Skeletal muscle satellite cell (primary cell): ENCODE data around the gene KLC1. TPM values are rescaled to one million over a fixed set of nuclear protein-coding genes. Genes with fewer than 3 reads are reported as not detected.

Experiments used
- H3K27me3 ChIP-seq: 2 replicates; pipeline ENCODE4 v1.7.0; 2013; ENCODE audit warnings: low read length; ENCODE audit not compliant: control insufficient read depth, insufficient read depth
- H3K36me3 ChIP-seq: 2 replicates; pipeline ENCODE4 v1.7.0; 2013; ENCODE audit warnings: mild to moderate bottlenecking, control low read depth, low read length; ENCODE audit not compliant: insufficient read depth
- H3K4me1 ChIP-seq: 2 replicates; pipeline ENCODE4 v1.7.0; 2013; ENCODE audit warnings: low read length; ENCODE audit not compliant: control insufficient read depth, insufficient read depth
- H3K4me2 ChIP-seq: 2 replicates; pipeline ENCODE4 v1.7.0; 2013; ENCODE audit warnings: mild to moderate bottlenecking, low read length
- H3K4me3 ChIP-seq: 2 replicates; pipeline ENCODE4 v1.7.0; 2013; ENCODE audit warnings: low read length
- H3K9ac ChIP-seq: 2 replicates; pipeline ENCODE4 v1.7.0; 2013; ENCODE audit warnings: mild to moderate bottlenecking, low read depth, low read length, moderate library complexity
- H3K9me3 ChIP-seq: replicated peaks from 2 replicates; pipeline ENCODE4 v1.7.0; 2013; ENCODE audit warnings: mild to moderate bottlenecking, control low read depth, low read length
- small RNA-seq: library from RNA; depleted of rRNA; stranded (forward); fragments of <200 nt; gene quantifications from one replicate; pipeline ENCODE3, GENCODE V24; 2012

KLC1 gene

GRCh38 chr14:103744621-103745395, 115.8 kb downstream of the KLC1 start:
- no peak overlapping the region for H3K9ac ChIP-seq
- H3K4me3 ChIP-seq = no peak overlapping the region
- H3K36me3 ChIP-seq = no peaks in the 10 kb centered on the region
- peaks cover 9% of the 10 kb centered on the region for H3K4me1 ChIP-seq
- no peaks in the 10 kb centered on the region for H3K9me3 ChIP-seq
- H3K27me3 ChIP-seq = no peaks in the 10 kb centered on the region
- no peak overlapping the region for H3K4me2 ChIP-seq

DNA sequence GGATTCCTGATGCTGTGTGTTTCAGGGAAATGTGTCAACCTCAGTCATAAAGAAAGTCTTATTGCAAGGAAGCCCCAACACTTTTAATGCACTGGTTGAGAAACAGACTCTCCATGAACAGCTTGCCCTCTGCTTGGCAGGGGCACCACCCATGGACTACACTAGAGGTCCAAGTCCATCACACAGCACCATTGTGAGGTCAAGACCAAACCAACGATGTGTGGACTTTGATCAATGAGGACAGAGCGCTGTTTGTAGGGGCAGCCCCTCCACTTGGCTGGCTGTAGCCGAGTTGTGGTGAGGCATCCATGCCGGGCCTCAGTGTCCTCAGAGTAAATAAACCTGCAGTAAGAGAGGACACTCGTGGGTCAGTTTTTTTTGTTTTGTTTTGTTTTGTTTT, 116.4 kb downstream of the KLC1 start:
- Histone ChIP-seq H3K4me1 (peaks cover 9% of the 10 kb centered on the region), H3K27me3 (no peaks in the 10 kb centered on the region), H3K9me3 (no peaks in the 10 kb centered on the region), H3K9ac (no peak overlapping the region), H3K4me2 (no peak overlapping the region), H3K4me3 (no peak overlapping the region), H3K36me3 (no peaks in the 10 kb centered on the region)

GRCh38 chr14:103746701-103747100, 117.7 kb downstream of the KLC1 start:
- H3K9ac ChIP-seq = no peak overlapping the region
- no peaks in the 10 kb centered on the region for H3K36me3 ChIP-seq
- no peak overlapping the region for H3K4me3 ChIP-seq
- H3K4me2 ChIP-seq = no peak overlapping the region
- peaks cover 5% of the 10 kb centered on the region for H3K4me1 ChIP-seq
- no peaks in the 10 kb centered on the region for H3K27me3 ChIP-seq
- H3K9me3 ChIP-seq = no peaks in the 10 kb centered on the region

- Histone ChIP-seq H3K27me3 (no peaks in the 10 kb centered on the region), H3K4me2 (no peak overlapping the region), H3K9ac (no peak overlapping the region), H3K4me3 (no peak overlapping the region), H3K36me3 (no peaks in the 10 kb centered on the region), H3K9me3 (no peaks in the 10 kb centered on the region), H3K4me1 (peaks cover 5% of the 10 kb centered on the region)
Measured at GRCh38 chr14:103748534-103748857, 119.5 kb downstream of the KLC1 start.

GRCh38 chr14:103749452-103749851, 120.4 kb downstream of the KLC1 start:
- H3K4me2 ChIP-seq = no peak overlapping the region
- H3K36me3 ChIP-seq = no peaks in the 10 kb centered on the region
- H3K9ac ChIP-seq = no peak overlapping the region
- H3K9me3 ChIP-seq = no peaks in the 10 kb centered on the region
- no peak overlapping the region for H3K4me3 ChIP-seq
- H3K27me3 ChIP-seq = no peaks in the 10 kb centered on the region
- H3K4me1 ChIP-seq = peaks cover 5% of the 10 kb centered on the region

GRCh38 chr14:103749860-103750259, 120.8 kb downstream of the KLC1 start:
- H3K4me3 ChIP-seq = no peak overlapping the region
- no peaks in the 10 kb centered on the region for H3K27me3 ChIP-seq
- peaks cover 5% of the 10 kb centered on the region for H3K4me1 ChIP-seq
- H3K9me3 ChIP-seq = no peaks in the 10 kb centered on the region
- H3K9ac ChIP-seq = no peak overlapping the region
- H3K36me3 ChIP-seq = no peaks in the 10 kb centered on the region
- H3K4me2 ChIP-seq = no peak overlapping the region

Small RNA genes lying within 50 kb of the gene (small RNA-seq; reads per million reads assigned to genes)
- gene RF00019 = not detected
